OCI-LY7 (cell line): ENCODE measurements around the gene GRM4.

Experiments
- EZH2phosphoT487 ChIP-seq: fragments of 200-600 bp; sonication (generic); IDR thresholded peaks from 2 replicates; pipeline ENCODE4 v1.6.1; 2018; ENCODE audit warnings: low read depth, borderline replicate concordance, mild to moderate bottlenecking, mixed run types, antibody characterized with exemption, low read length, moderate library complexity, mixed read lengths
- TF ChIP-seq, protein P1 (sequence below): fragments of 200-600 bp; sonication (generic); conservative IDR thresholded peaks from 2 replicates; pipeline ENCODE4 v1.5.1; 2014; ENCODE audit warnings: mild to moderate bottlenecking, antibody characterized with exemption, low read length, moderate library complexity, mixed read lengths

DNA sequence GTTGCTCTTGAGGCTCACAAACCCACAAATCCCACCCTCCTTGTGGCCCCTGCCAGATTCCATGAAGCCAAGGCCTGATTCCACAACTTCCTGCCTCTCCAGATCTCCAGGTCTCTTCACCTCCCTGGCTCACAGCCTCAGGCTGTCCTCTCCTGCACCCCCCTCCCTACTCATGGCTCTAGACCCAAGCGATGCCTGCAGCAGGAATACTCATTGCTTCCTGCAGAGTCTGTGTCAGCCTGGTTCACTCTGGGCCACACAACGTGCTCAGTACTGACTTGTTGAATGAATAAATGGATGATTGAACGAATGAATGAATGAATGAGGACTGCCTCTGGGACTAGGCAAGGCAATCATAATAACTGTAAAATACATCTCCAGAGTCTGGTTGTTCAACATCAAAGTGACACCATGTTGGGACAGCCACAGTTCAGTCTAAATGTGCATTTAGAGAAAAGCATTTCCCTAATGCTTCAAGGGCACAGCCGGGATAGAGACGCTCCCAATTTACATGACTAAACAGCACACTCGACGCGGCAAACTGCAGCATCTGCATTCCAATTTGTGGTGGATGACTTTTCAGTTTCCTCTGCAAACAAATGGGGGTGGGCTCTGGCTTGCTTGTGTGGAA is 139.9 kb downstream of the GRM4 start:
- TF ChIP-seq, protein P1, sequence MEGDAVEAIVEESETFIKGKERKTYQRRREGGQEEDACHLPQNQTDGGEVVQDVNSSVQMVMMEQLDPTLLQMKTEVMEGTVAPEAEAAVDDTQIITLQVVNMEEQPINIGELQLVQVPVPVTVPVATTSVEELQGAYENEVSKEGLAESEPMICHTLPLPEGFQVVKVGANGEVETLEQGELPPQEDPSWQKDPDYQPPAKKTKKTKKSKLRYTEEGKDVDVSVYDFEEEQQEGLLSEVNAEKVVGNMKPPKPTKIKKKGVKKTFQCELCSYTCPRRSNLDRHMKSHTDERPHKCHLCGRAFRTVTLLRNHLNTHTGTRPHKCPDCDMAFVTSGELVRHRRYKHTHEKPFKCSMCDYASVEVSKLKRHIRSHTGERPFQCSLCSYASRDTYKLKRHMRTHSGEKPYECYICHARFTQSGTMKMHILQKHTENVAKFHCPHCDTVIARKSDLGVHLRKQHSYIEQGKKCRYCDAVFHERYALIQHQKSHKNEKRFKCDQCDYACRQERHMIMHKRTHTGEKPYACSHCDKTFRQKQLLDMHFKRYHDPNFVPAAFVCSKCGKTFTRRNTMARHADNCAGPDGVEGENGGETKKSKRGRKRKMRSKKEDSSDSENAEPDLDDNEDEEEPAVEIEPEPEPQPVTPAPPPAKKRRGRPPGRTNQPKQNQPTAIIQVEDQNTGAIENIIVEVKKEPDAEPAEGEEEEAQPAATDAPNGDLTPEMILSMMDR, result no peak
- TF ChIP-seq EZH2phosphoT487, result no peak
